ENCODE results near the gene ARHGEF4. TPM values are rescaled to one million over a fixed set of nuclear protein-coding genes. Genes with fewer than 3 reads are reported as not detected.

Gene ARHGEF4
- total and polyA plus RNA-seq, 10 donors: 0.19 to 0.88 (median 0.46) TPM; not detected in 2

- Histone ChIP-seq H3K9me3 (no peaks in the 10 kb centered on the region), H3K27me3 (replicated peaks in 1 of 7) (peaks cover 0 to 78% (median 40%) of the 10 kb centered on the region in 7 donors), H3K27ac (no peak overlapping the region), H3K4me3 (peak overlapping the region in 1 of 8 donors; percentile 53), H3K36me3 (no peaks in the 10 kb centered on the region), H3K4me1 (peaks cover 0 to 32% (median 16%) of the 10 kb centered on the region in 6 donors)
- TF ChIP-seq POLR2A (IDR thresholded peaks at IDR 0.05) (no peak), POLR2AphosphoS5 (IDR thresholded peaks at IDR 0.05) (no peak), CTCF (IDR thresholded peaks at IDR 0.05 in 8 of 11, conservative IDR thresholded peaks at IDR 0.05 in 3 of 11) (no peak)
- WGBS, 5 donors: 2 to 15% (median 5%) methylated on average over 6 to 90 of the region's 90 CpGs
- DNase-seq: no peak
- intact Hi-C loops (cut with DNase I; ENCODE audit: low total_unique reads): no loop called here
Measured at GRCh38 chr2:130963196-130963848, 126.6 kb downstream of the ARHGEF4 start.

DNA sequence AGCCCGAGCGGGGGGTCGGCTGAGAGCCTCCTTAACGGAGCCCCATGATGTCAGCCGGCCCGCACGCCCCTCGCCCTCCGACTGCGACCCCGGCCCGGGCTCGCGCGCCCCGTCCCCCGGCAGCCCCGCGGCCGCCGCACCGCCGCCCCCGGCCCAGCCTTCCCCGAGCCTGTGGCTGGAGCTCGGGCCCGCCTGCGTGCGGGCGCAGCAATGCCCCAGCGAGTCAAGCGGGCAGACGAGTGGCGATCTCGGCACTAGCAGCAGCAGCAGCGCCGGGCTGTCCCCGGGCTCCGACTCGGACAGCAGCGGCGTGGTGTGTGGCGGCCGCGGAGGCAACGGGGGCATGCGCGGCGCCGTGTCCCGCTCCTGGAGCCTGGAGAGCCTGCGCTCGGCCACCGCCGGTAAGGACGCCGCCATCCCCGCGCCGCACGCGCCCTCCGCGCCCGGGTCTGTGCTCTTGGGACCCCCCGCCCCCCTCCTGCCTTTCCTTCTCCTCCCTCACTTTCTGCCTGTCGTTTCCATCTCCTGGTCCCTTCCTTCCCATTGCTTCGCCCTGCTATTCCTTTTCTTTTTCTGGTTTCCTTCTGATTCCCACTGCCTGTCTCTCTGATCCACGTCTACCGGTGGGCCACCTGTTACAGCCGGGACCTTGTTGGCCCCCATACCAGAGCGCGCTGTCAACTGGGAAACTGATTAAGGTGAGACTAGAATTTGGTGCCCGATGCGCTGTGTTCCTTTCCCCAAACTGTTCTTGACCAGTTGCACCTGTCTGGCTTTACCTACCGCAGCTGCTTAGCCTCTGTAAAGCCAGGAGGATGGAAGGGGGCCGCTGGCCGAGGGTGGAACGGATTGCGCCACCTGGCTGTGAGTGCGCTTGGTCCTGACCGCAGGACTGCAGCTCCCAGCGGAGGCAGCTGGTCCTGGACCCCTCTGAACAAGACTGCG, 127.4 kb downstream of the ARHGEF4 start:
- Histone ChIP-seq H3K4me1 (peaks cover 0 to 32% (median 16%) of the 10 kb centered on the region in 6 donors), H3K27ac (no peak overlapping the region), H3K9me3 (no peaks in the 10 kb centered on the region), H3K4me3 (peak overlapping the region in 4 of 8 donors; percentile 10 to 53 (median 16)), H3K36me3 (no peaks in the 10 kb centered on the region), H3K27me3 (replicated peaks in 1 of 7) (peaks cover 0 to 80% (median 40%) of the 10 kb centered on the region in 7 donors)
- no peak for TF ChIP-seq CTCF (IDR thresholded peaks at IDR 0.05 in 8 of 11, conservative IDR thresholded peaks at IDR 0.05 in 3 of 11)
- TF ChIP-seq POLR2AphosphoS5 (IDR thresholded peaks at IDR 0.05): no peak
- no peak for TF ChIP-seq POLR2A (IDR thresholded peaks at IDR 0.05)
- 3 to 6% (median 5%) methylated on average over 41 to 84 of the region's 84 CpGs for WGBS, 5 donors
- no peak for DNase-seq
- intact Hi-C loops (cut with DNase I; ENCODE audit: low total_unique reads): no loop called here

DNA sequence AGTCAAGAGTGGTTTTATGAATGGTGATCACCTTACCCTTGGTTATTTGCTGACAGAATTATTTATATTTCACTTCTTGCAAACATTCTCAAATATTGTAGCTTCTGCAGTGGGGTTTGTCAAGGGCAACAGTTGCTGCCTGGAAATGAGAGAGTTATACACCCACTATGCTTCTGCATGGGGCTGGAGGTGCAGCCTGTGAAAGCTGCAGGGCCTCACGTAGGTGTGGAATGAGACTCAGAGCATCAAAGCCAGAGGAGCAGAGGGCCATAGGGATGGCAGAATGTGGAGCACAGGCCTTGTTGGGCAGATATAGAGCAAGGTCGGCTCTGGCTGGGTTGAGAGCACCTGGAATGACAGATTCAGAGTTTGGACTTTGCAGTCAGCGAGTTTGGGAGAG, 128.2 kb downstream of the ARHGEF4 start:
- Histone ChIP-seq H3K27ac (no peak overlapping the region), H3K36me3 (no peaks in the 10 kb centered on the region), H3K9me3 (no peaks in the 10 kb centered on the region), H3K4me1 (peaks cover 0 to 32% (median 16%) of the 10 kb centered on the region in 6 donors), H3K4me3 (no peak overlapping the region), H3K27me3 (replicated peaks in 1 of 7) (peaks cover 0 to 88% (median 40%) of the 10 kb centered on the region in 7 donors)
- no peak for DNase-seq
- intact Hi-C loops (cut with DNase I; ENCODE audit: low total_unique reads): no loop called here
- WGBS, 5 donors: 77 to 90% (median 81%) methylated on average over 3 of the region's 3 CpGs
- TF ChIP-seq POLR2A (IDR thresholded peaks at IDR 0.05) (no peak), POLR2AphosphoS5 (IDR thresholded peaks at IDR 0.05) (no peak), CTCF (IDR thresholded peaks at IDR 0.05 in 8 of 11, conservative IDR thresholded peaks at IDR 0.05 in 3 of 11) (no peak)

All from spleen (tissue), 11 donors.